ENCODE results near the gene RNF144B. TPM values are rescaled to one million over a fixed set of nuclear protein-coding genes. Genes with fewer than 3 reads are reported as not detected.

Gene RNF144B
- total RNA-seq, 2 donors from 2014 or later: 9.4 to 11.9 TPM

DNA sequence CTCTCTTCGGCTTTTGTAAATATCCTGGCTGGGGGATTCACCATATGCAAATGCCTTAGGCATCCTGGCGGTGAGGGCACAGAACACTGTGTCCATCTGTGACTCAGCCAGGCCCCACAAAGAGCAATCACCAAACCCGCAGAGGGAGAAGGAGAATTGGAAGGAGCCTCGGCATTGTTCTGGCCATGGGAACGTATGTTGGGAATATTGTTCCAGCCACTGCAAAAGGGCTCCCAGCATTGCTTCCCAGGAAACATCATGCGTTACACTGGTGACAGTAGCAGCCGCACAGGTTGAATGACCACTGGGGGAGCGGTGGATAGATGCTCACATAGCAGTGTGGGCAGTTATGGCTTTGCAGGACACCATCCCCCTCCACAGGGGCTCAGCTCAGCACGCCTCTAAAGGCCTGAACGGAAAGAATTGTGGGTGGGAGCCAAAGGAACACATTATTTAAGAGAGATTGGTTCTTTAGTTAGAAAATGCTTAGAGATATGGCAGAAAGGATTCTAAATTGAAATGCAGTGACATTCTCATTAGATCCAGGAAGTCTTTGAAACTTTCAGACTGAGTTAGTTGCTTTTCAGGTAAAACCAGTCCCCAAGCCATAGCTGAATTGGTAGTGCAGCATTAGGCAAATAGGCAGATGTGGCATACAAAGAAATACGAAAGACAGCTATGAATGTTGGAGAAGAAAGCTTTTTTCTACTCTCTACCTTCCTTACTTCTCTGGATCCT lies 104.3 kb downstream of the RNF144B start:
- Mint-ChIP-seq H3K9me3 (no peaks in the 10 kb centered on the region), H3K27ac (no peak overlapping the region), H3K36me3 (ENCODE audit: insufficient read depth in 2 of 2) (no peaks in the 10 kb centered on the region), H3K4me3 (no peak overlapping the region), H3K4me1 (ENCODE audit: low read depth) (peaks cover 9% of the 10 kb centered on the region), H3K27me3 (ENCODE audit: low read depth) (peaks cover 62% of the 10 kb centered on the region)
- DNase-seq (no peak), ATAC-seq (replicated peaks in 1 of 2) (no peak)

DNA sequence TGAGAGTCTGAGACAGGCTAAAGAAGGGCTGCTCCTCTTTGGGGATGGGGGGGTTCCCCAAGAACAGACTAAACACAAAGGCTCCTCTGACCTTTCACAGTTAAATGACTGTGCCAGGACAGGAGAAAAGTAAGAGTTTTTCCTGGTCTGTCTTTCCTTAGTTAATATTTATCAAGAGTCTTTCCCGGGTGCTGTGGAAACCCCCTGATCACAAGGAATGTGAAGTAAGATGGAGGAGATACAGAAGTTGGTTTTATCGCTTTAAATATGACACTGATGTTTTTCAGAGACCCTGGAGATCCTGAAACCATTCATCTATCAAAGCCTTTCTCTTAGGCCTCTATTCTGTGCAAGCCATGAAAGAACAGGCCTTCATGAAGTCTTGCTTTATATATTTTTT lies 105.8 kb downstream of the RNF144B start:
- ATAC-seq (replicated peaks in 1 of 2) (no peak), DNase-seq (no peak)
- no peak overlapping the region for H3K27ac Mint-ChIP-seq
- H3K4me3 Mint-ChIP-seq: no peak overlapping the region
- H3K36me3 Mint-ChIP-seq (ENCODE audit: insufficient read depth in 2 of 2): no peaks in the 10 kb centered on the region
- peaks cover 5% of the 10 kb centered on the region for H3K4me1 Mint-ChIP-seq (ENCODE audit: low read depth)
- no peaks in the 10 kb centered on the region for H3K9me3 Mint-ChIP-seq
- peaks cover 72% of the 10 kb centered on the region for H3K27me3 Mint-ChIP-seq (ENCODE audit: low read depth)

DNA sequence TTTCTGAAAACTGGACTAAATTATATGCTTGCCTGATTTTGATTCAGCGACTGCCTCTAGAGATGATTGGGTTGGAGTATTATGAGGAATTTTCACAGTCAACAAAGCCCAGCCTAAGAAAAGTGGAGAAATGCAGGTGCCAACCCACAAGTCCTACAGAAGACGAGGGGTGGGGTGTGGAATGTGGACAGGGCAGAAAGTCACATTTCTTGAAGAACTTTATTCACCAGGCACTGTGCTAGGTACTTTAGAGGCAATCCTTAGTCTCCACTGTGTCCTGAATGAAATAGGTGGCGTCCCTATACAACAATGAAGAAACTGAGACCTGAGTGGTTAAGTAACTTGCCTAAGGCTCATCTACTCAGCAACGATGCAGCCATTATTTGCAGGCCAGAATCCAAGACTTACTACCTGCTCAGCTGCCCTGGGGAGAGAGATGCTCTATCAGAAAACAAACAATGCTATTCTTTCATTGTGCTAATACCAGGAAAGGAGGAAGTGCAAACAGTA lies 106.3 kb downstream of the RNF144B start:
- H3K4me1 Mint-ChIP-seq (ENCODE audit: low read depth): peaks cover 5% of the 10 kb centered on the region
- no peaks in the 10 kb centered on the region for H3K36me3 Mint-ChIP-seq (ENCODE audit: insufficient read depth in 2 of 2)
- no peak overlapping the region for H3K4me3 Mint-ChIP-seq
- H3K27me3 Mint-ChIP-seq (ENCODE audit: low read depth): peaks cover 72% of the 10 kb centered on the region
- no peaks in the 10 kb centered on the region for H3K9me3 Mint-ChIP-seq
- DNase-seq: no peak
- no peak overlapping the region for H3K27ac Mint-ChIP-seq
- no peak for ATAC-seq (replicated peaks in 1 of 2)

DNA sequence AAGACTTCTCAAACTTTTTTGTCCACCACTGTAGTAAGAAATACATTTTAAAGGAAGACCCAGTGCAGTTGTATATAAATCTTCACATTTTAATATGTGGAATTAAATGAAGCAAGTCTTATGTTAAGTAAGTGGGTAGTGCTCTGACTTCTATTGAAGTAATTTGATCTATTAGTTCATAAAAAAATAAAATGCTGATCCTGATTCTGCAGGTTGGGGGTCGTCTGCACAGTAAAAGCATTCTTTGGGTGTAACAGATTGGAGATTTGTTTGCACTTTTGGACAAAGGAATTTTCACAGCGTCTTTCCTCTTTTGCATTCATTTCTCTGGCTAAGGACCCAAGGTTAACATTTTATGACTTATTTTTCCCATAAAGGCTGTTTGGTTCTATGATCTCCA lies 106.8 kb downstream of the RNF144B start:
- DNase-seq (no peak), ATAC-seq (replicated peaks in 1 of 2) (no peak)
- H3K27ac Mint-ChIP-seq: no peak overlapping the region
- no peaks in the 10 kb centered on the region for H3K9me3 Mint-ChIP-seq
- no peak overlapping the region for H3K4me3 Mint-ChIP-seq
- H3K4me1 Mint-ChIP-seq (ENCODE audit: low read depth): peaks cover 1% of the 10 kb centered on the region
- peaks cover 69% of the 10 kb centered on the region for H3K27me3 Mint-ChIP-seq (ENCODE audit: low read depth)
- H3K36me3 Mint-ChIP-seq (ENCODE audit: insufficient read depth in 2 of 2): no peaks in the 10 kb centered on the region

DNA sequence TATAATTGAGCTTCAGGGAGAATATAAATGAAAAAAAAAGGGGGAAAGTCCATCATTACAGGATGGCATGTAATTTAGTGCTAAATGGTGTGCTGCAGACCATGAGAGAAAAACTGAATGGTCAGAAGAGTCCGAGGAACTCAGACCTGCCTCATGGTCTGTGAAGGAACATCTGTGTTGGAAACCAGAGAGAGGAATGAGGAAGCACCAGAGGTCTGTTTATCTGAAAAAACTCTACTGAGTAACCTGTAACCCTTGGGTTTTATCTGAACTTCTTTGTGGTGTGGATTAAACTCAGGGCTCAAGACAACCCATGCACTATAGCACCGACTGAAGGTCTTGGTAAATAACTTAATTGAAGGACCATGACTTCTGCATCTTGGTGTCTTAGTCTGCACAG lies 108.1 kb downstream of the RNF144B start:
- Mint-ChIP-seq H3K4me1 (ENCODE audit: low read depth) (peaks cover 6% of the 10 kb centered on the region), H3K27me3 (ENCODE audit: low read depth) (peaks cover 71% of the 10 kb centered on the region), H3K27ac (no peak overlapping the region), H3K9me3 (no peaks in the 10 kb centered on the region), H3K4me3 (no peak overlapping the region), H3K36me3 (ENCODE audit: insufficient read depth in 2 of 2) (no peaks in the 10 kb centered on the region)
- DNase-seq (no peak), ATAC-seq (replicated peaks in 1 of 2) (no peak)

DNA sequence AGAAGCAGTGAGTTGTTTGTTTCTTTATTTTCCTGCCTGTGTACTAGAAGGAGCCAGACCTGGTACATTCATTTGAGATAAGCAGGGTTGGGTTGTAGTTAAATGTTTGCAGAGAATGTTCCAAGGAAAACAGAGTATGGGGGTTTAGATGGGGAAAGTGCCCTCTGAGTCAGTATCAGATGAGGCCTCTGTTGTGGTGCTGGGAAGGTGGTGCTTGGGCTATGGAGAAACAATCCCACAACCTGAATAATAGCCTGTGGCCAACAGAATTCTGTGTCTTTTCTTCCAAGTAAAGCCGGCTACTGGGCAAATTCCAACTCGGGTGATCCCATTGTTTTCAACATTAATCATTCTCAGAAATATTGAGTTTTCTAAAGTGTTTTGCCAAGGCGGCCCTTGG lies 109.3 kb downstream of the RNF144B start:
- Mint-ChIP-seq H3K27ac (no peak overlapping the region), H3K27me3 (ENCODE audit: low read depth) (peaks cover 70% of the 10 kb centered on the region), H3K4me3 (no peak overlapping the region), H3K36me3 (ENCODE audit: insufficient read depth in 2 of 2) (peaks cover 0 to 3% of the 10 kb centered on the region in 2 donors), H3K4me1 (ENCODE audit: low read depth) (peaks cover 14% of the 10 kb centered on the region), H3K9me3 (no peaks in the 10 kb centered on the region)
- no peak for DNase-seq
- ATAC-seq (replicated peaks in 1 of 2): no peak

DNA sequence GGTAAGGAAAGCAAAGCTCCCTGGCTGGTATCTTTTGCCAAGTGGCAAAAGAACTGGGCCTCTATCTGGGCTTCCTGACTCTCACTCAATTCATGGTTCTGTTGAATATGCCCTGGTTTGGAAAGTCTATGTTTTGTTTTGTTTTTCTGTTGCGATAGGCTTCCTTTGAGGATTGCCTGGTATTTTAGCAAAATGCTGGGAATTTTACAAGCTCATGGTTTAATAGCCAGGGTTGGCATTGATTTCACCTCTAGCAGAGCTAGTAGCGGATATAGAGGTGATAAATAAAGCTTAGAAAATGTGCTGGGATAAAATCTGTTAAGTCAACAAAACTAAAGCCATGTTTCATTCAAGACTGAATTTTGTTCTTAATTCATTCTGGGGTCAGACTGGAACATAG lies 109.9 kb downstream of the RNF144B start:
- peaks cover 0 to 3% of the 10 kb centered on the region in 2 donors for H3K36me3 Mint-ChIP-seq (ENCODE audit: insufficient read depth in 2 of 2)
- peaks cover 20% of the 10 kb centered on the region for H3K4me1 Mint-ChIP-seq (ENCODE audit: low read depth)
- H3K9me3 Mint-ChIP-seq: no peaks in the 10 kb centered on the region
- H3K4me3 Mint-ChIP-seq: no peak overlapping the region
- H3K27me3 Mint-ChIP-seq (ENCODE audit: low read depth): peaks cover 70% of the 10 kb centered on the region
- no peak overlapping the region for H3K27ac Mint-ChIP-seq
- ATAC-seq (replicated peaks in 1 of 2) (no peak), DNase-seq (no peak)

DNA sequence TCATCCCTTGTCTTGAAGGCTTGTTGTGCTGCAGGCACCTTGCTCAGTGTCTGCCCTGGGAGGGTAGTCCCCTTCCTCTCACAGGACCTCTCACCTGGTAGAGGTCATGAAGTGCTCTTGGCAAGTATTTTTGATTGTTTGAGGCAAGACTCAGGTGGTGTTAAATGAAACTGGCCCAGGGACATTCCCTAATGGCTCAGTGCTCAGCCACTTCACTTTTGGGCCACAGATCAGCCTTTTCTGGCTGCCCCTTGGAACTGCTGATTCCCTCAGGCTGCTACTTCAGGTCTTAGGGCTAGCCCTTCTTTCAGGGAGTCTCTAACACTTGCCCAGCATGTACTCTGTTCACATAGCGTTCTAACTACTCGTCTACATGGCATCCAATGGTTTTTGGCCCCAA lies 111.3 kb downstream of the RNF144B start:
- peaks cover 31% of the 10 kb centered on the region for H3K4me1 Mint-ChIP-seq (ENCODE audit: low read depth)
- H3K9me3 Mint-ChIP-seq: no peaks in the 10 kb centered on the region
- no peak for ATAC-seq (replicated peaks in 1 of 2)
- peaks cover 0 to 3% of the 10 kb centered on the region in 2 donors for H3K36me3 Mint-ChIP-seq (ENCODE audit: insufficient read depth in 2 of 2)
- peaks cover 66% of the 10 kb centered on the region for H3K27me3 Mint-ChIP-seq (ENCODE audit: low read depth)
- no peak overlapping the region for H3K27ac Mint-ChIP-seq
- H3K4me3 Mint-ChIP-seq: no peak overlapping the region
- DNase-seq: no peak

DNA sequence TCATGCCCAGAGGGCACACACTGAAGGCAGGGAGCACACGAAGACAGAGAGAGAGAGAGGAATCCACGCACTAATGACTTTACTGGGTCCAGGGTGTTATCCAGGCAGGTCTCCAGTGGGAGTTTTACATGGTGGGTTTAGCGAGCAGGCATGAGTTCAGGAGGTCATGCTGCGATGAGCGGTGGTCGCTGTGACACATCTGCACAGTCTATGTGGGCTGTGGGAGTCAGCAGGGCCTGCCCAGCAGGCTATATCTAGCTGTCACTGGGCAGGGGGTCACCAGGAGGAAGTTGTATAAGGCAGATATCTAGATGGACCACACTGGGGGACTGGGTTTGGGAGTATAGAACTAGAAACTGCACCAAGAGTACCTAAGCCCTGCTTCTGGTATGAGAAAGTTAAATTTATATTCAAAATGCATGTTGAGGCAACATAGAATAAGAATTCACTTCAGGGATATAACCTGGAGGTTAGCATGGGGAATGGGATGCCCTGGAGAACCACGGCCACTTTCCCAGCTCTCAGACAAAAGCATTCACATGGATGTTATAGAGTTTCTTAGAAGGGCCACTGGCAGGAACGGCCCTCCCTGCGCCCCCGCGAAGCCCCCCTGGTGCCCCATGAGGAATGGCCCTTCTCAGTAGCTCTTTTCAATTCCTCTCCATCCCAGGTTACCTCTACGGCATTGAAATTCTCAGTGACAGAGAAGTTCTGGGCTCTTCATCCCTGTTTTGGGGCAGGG lies 113.9 kb downstream of the RNF144B start:
- peaks cover 0 to 3% of the 10 kb centered on the region in 2 donors for H3K36me3 Mint-ChIP-seq (ENCODE audit: insufficient read depth in 2 of 2)
- H3K9me3 Mint-ChIP-seq: no peaks in the 10 kb centered on the region
- peaks cover 56% of the 10 kb centered on the region for H3K27me3 Mint-ChIP-seq (ENCODE audit: low read depth)
- H3K4me1 Mint-ChIP-seq (ENCODE audit: low read depth): peaks cover 37% of the 10 kb centered on the region
- DNase-seq (no peak), ATAC-seq (replicated peaks in 1 of 2) (no peak)
- H3K27ac Mint-ChIP-seq: no peak overlapping the region
- peak overlapping the region; percentile 19 to 52 for H3K4me3 Mint-ChIP-seq

DNA sequence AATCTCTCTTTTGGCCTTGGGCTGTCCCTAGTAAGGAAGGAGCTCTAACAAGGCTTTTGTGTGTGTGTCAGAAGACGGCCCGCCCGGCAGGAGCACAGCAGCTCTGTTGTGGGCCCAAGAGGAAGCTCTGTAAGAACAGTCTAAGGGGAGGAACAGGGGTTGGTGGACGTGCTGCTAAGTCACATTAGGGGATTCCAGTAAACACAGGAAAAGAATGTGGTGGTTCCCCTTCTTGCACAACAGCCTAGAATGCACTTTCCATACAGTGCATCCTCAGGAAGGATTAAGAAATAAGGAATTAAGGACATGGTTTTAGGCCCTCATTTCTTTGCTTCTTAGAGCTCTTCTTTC lies 114.5 kb downstream of the RNF144B start:
- DNase-seq: peak in 1 of 2 donors; percentile 28
- Mint-ChIP-seq H3K27me3 (ENCODE audit: low read depth) (peaks cover 53% of the 10 kb centered on the region), H3K9me3 (no peaks in the 10 kb centered on the region), H3K27ac (no peak overlapping the region), H3K36me3 (ENCODE audit: insufficient read depth in 2 of 2) (peaks cover 0 to 3% of the 10 kb centered on the region in 2 donors), H3K4me3 (peak overlapping the region; percentile 19 to 52), H3K4me1 (ENCODE audit: low read depth) (peaks cover 37% of the 10 kb centered on the region)
- peak; percentile 48 to 66 for ATAC-seq (replicated peaks in 1 of 2)

DNA sequence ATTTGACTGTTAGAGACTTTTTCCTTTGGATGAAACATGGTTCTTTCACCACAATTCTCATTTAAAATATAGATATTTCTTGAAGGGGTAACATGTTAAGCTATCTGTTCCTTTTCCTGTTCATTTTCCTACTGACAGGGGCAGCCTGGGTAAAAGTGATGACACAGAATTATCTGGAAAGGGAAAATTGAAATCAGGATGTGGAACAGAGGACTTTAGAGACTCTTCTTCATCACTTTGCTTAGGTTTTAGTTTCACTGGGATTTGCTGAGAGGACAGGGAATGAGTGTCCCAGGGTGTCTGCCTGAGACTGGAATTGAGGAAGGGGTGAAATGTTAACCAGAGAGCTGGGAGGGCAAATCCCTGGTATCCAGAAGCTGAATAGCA lies 116.0 kb downstream of the RNF144B start:
- Mint-ChIP-seq H3K27ac (no peak overlapping the region), H3K27me3 (ENCODE audit: low read depth) (peaks cover 46% of the 10 kb centered on the region), H3K4me3 (no peak overlapping the region), H3K4me1 (ENCODE audit: low read depth) (peaks cover 37% of the 10 kb centered on the region), H3K36me3 (ENCODE audit: insufficient read depth in 2 of 2) (peaks cover 0 to 3% of the 10 kb centered on the region in 2 donors), H3K9me3 (no peaks in the 10 kb centered on the region)
- ATAC-seq (replicated peaks in 1 of 2) (no peak), DNase-seq (no peak)

DNA sequence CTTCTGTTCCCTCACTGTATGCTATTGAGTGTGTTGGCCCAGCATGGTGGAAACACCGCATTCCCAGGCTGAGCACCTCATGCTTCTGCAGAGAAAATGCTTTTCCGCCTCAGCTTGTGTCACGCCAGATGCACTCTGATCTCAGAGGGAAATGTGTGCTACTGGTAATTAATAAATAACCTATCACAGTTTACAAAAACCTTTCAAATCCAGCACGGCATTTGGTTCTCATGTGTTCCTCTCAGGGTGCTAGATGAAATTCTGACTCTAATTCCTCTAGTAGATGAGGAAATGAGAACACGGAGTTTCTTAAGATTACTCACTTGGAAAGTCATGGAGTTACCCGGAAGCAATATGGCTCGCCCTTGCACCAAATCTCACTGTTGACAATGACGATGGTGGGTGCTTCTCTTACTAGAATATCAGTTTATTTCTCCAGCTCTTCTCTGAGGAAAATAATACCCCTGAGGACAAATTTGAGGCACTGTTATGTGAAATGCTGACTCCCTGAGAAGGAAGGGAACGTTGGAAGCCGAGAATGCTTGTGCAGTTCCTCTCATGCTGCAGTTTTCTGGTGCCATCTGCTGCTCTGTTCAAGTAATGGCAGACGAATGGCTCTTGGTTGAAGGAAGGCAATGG lies 116.6 kb downstream of the RNF144B start:
- peaks cover 0 to 3% of the 10 kb centered on the region in 2 donors for H3K36me3 Mint-ChIP-seq (ENCODE audit: insufficient read depth in 2 of 2)
- DNase-seq (peak; percentile 35 to 38), ATAC-seq (replicated peaks in 1 of 2) (peak; percentile 68 to 73)
- H3K9me3 Mint-ChIP-seq: no peaks in the 10 kb centered on the region
- H3K4me1 Mint-ChIP-seq (ENCODE audit: low read depth): peaks cover 37% of the 10 kb centered on the region
- H3K27me3 Mint-ChIP-seq (ENCODE audit: low read depth): peaks cover 42% of the 10 kb centered on the region
- H3K27ac Mint-ChIP-seq: no peak overlapping the region
- H3K4me3 Mint-ChIP-seq: no peak overlapping the region

DNA sequence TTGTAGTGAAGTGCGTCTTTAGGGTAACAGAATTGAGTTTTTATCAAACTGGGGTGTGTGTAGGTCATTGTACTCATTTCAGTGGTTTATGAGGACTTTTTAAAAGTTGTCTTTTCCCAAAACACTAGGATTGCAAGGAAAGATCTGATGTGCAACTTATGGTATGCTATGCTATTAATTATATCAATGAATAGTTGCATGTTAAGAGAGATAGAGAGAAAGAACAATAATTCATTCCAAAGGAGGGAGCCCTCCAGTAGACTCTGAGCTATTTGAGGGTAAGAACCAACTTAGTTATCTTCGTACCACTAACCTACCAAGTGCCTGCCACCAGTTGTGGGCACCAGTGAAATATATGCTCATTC lies 117.1 kb downstream of the RNF144B start:
- ATAC-seq (replicated peaks in 1 of 2) (no peak), DNase-seq (no peak)
- no peak overlapping the region for H3K27ac Mint-ChIP-seq
- no peaks in the 10 kb centered on the region for H3K9me3 Mint-ChIP-seq
- no peak overlapping the region for H3K4me3 Mint-ChIP-seq
- peaks cover 0 to 3% of the 10 kb centered on the region in 2 donors for H3K36me3 Mint-ChIP-seq (ENCODE audit: insufficient read depth in 2 of 2)
- H3K4me1 Mint-ChIP-seq (ENCODE audit: low read depth): peaks cover 41% of the 10 kb centered on the region
- H3K27me3 Mint-ChIP-seq (ENCODE audit: low read depth): peaks cover 38% of the 10 kb centered on the region

Measured in activated T-cell treated with anti-CD3 and anti-CD28 coated beads, Interleukin-2, amount 50 U/mL, for 72 hours (primary cell).